Measurements from ENCODE around the gene SMG1.

The SMG1 gene

DNA sequence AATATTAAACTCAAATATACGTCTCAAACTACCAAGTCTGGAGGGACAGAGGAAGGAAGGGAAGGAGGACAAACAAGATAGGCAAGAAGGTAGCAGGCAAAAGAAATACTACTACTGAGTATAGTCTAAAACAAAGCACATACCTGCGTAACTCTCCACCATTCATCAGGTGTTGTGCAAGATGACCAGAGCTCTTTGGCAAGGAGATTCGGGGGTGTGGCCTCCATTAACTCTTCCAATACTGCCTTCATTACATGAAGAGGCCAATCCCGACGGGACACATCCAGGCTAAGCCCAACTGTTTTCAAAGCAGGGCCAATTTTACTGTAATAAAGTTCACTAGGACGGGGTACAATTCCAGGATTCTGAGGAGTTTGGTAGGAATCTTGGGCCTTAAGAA is 86.7 kb downstream of the SMG1 start:
- Histone ChIP-seq H3K9ac (ENCODE audit: low read length) (no peak overlapping the region), H3K4me2 (ENCODE audit: low read length) (no peak overlapping the region), H3K79me2 (ENCODE audit: insufficient read depth, low read length) (no peaks in the 10 kb centered on the region), H3K27ac (ENCODE audit: low read depth, low read length, poor library complexity, severe bottlenecking) (no peak overlapping the region), H3K36me3 (ENCODE audit: insufficient read depth, low read length) (peaks cover 91% of the 10 kb centered on the region), H3K27me3 (ENCODE audit: insufficient read depth, low read length) (no peaks in the 10 kb centered on the region), H4K20me1 (ENCODE audit: insufficient read depth, low read length) (no peaks in the 10 kb centered on the region), H3K4me3 (ENCODE audit: low read depth, low read length, poor library complexity, severe bottlenecking) (no peak overlapping the region), H3K9me2 (ENCODE audit: low read depth, low read length) (no peaks in the 10 kb centered on the region), H3K4me1 (ENCODE audit: insufficient read depth, low read length, severe bottlenecking) (no peaks in the 10 kb centered on the region), H3F3A (ENCODE audit: insufficient read depth, low read length) (no peaks in the 10 kb centered on the region), H3K9me3 (ENCODE audit: low read length) (no peaks in the 10 kb centered on the region), H2AFZ (ENCODE audit: low read length) (no peak overlapping the region)
- TF ChIP-seq EZH2 (IDR thresholded peaks at IDR 0.05; ENCODE audit: borderline replicate concordance, low read length), result no peak
- TF ChIP-seq, protein P1, sequence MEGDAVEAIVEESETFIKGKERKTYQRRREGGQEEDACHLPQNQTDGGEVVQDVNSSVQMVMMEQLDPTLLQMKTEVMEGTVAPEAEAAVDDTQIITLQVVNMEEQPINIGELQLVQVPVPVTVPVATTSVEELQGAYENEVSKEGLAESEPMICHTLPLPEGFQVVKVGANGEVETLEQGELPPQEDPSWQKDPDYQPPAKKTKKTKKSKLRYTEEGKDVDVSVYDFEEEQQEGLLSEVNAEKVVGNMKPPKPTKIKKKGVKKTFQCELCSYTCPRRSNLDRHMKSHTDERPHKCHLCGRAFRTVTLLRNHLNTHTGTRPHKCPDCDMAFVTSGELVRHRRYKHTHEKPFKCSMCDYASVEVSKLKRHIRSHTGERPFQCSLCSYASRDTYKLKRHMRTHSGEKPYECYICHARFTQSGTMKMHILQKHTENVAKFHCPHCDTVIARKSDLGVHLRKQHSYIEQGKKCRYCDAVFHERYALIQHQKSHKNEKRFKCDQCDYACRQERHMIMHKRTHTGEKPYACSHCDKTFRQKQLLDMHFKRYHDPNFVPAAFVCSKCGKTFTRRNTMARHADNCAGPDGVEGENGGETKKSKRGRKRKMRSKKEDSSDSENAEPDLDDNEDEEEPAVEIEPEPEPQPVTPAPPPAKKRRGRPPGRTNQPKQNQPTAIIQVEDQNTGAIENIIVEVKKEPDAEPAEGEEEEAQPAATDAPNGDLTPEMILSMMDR (IDR thresholded peaks at IDR 0.05; ENCODE audit: low read length), result no peak

DNA sequence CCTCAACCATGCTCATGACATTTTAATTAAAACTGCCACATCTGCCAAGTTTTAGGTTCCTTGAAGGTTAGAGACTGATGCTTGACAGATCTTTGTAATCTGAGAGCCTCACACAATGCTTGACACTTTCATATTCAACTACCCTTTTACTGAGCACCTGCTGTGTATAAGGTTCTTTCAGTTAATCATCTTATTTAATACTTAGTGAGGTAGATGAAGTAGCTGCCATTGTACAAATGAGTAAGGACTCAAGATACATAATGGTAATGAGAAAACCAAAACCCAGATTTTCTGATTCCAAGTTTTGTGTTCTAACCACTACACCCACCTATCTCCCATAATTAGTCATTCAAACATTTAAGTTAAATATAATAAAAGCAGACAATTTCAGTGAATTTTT is 89.5 kb downstream of the SMG1 start:
- TF ChIP-seq, protein P1 (IDR thresholded peaks at IDR 0.05; ENCODE audit: low read length), result no peak
- no peak for TF ChIP-seq EZH2 (IDR thresholded peaks at IDR 0.05; ENCODE audit: borderline replicate concordance, low read length)
- Histone ChIP-seq H3K79me2 (ENCODE audit: insufficient read depth, low read length) (no peaks in the 10 kb centered on the region), H3K27me3 (ENCODE audit: insufficient read depth, low read length) (no peaks in the 10 kb centered on the region), H3K9me3 (ENCODE audit: low read length) (no peaks in the 10 kb centered on the region), H3F3A (ENCODE audit: insufficient read depth, low read length) (no peaks in the 10 kb centered on the region), H3K4me1 (ENCODE audit: insufficient read depth, low read length, severe bottlenecking) (no peaks in the 10 kb centered on the region), H3K4me3 (ENCODE audit: low read depth, low read length, poor library complexity, severe bottlenecking) (no peak overlapping the region), H3K4me2 (ENCODE audit: low read length) (no peak overlapping the region), H2AFZ (ENCODE audit: low read length) (no peak overlapping the region), H3K36me3 (ENCODE audit: insufficient read depth, low read length) (peaks cover 98% of the 10 kb centered on the region), H3K9ac (ENCODE audit: low read length) (no peak overlapping the region), H3K9me2 (ENCODE audit: low read depth, low read length) (no peaks in the 10 kb centered on the region), H3K27ac (ENCODE audit: low read depth, low read length, poor library complexity, severe bottlenecking) (no peak overlapping the region), H4K20me1 (ENCODE audit: insufficient read depth, low read length) (no peaks in the 10 kb centered on the region)

DNA sequence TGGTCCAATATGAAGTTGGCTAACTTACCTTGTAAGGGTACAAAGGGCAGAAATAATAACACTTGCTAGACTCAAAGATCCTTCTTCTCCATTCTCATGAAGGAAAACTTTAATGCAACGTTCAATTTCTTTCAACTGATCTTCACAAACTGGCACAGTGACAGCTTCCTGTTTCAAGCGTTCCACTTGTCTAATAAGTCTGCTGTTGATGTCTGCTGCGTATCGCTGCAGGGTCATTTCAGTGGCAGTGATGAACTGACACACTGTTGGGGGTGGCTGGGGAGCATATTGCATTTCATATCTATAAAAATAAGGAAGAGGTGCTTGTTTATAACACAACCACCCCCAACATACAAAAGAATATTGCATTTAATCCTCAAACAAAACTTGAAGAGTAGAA is 91.3 kb downstream of the SMG1 start:
- Histone ChIP-seq H4K20me1 (ENCODE audit: insufficient read depth, low read length) (no peaks in the 10 kb centered on the region), H3K79me2 (ENCODE audit: insufficient read depth, low read length) (no peaks in the 10 kb centered on the region), H3K27me3 (ENCODE audit: insufficient read depth, low read length) (no peaks in the 10 kb centered on the region), H3F3A (ENCODE audit: insufficient read depth, low read length) (no peaks in the 10 kb centered on the region), H3K4me3 (ENCODE audit: low read depth, low read length, poor library complexity, severe bottlenecking) (no peak overlapping the region), H3K27ac (ENCODE audit: low read depth, low read length, poor library complexity, severe bottlenecking) (no peak overlapping the region), H3K9me3 (ENCODE audit: low read length) (no peaks in the 10 kb centered on the region), H3K9me2 (ENCODE audit: low read depth, low read length) (no peaks in the 10 kb centered on the region), H3K36me3 (ENCODE audit: insufficient read depth, low read length) (peaks cover 94% of the 10 kb centered on the region), H2AFZ (ENCODE audit: low read length) (no peak overlapping the region), H3K9ac (ENCODE audit: low read length) (no peak overlapping the region), H3K4me2 (ENCODE audit: low read length) (no peak overlapping the region), H3K4me1 (ENCODE audit: insufficient read depth, low read length, severe bottlenecking) (no peaks in the 10 kb centered on the region)
- no peak for TF ChIP-seq EZH2 (IDR thresholded peaks at IDR 0.05; ENCODE audit: borderline replicate concordance, low read length)
- TF ChIP-seq, protein P1 (IDR thresholded peaks at IDR 0.05; ENCODE audit: low read length), result no peak

Data from OCI-LY1 (cell line).